IMR-90 (cell line): ENCODE data around the gene ETFDH. TPM values are rescaled to one million over a fixed set of nuclear protein-coding genes. Genes with fewer than 3 reads are reported as not detected.

Source experiments
- ATAC-seq: fragments of 200-7000 bp; cut with Tn5 transposase; 2 replicates; pipeline ENCODE4 v1.9.1; 2020; ENCODE audit warnings: low read depth, mild to moderate bottlenecking, moderate library complexity
- BruUV-seq: library from RNA; stranded (reverse); fragments of 400-500 nt; replicated peaks from 2 replicates; lab custom pipeline; 2021; lab: Mats Ljungman, UMichigan
- CTCF ChIA-PET: fragments of 300-600 bp; formaldehyde crosslinking; extraction: SDS; loops from one replicate; lab custom pipeline; 2021; ENCODE audit warnings: antibody characterized with exemption; lab: Yijun Ruan, JAX
- POLR2A ChIA-PET: fragments of 300-600 bp; sonication (Branson Sonifier 250); formaldehyde crosslinking; loops from one replicate; lab custom pipeline; 2022; ENCODE audit warnings: antibody characterized with exemption; ENCODE audit not compliant: unreplicated experiment; lab: Charles Lee
- DNase-seq: peaks from one replicate; pipeline ENCODE4 v3.0.0; 2013
- H2AFZ ChIP-seq: replicated peaks from 2 replicates; pipeline ENCODE3; 2013; ENCODE audit warnings: low read length, mild to moderate bottlenecking; ENCODE audit not compliant: poor library complexity
- H2AK5ac ChIP-seq: 2 replicates; pipeline ENCODE4 v1.6.1; 2013; ENCODE audit warnings: low read depth, low read length, inconsistent platforms
- H2AK9ac ChIP-seq: replicated peaks from 2 replicates; pipeline ENCODE3; 2013; ENCODE audit warnings: mild to moderate bottlenecking, low read depth, low read length, moderate library complexity; ENCODE audit not compliant: poor library complexity
- H2BK120ac ChIP-seq: 2 replicates; pipeline ENCODE4 v1.6.1; 2013; ENCODE audit warnings: low read depth, low read length, inconsistent platforms
- H2BK15ac ChIP-seq: 3 replicates; pipeline ENCODE4 v1.6.1; 2013; ENCODE audit warnings: low read depth, low read length, inconsistent platforms
- H2BK20ac ChIP-seq: 2 replicates; pipeline ENCODE4 v1.6.1; 2013; ENCODE audit warnings: low read depth, mild to moderate bottlenecking, inconsistent platforms, low read length, moderate library complexity
- H2BK5ac ChIP-seq: 2 replicates; pipeline ENCODE4 v1.6.1; 2013; ENCODE audit warnings: mild to moderate bottlenecking, low read depth, low read length, inconsistent platforms; ENCODE audit not compliant: poor library complexity, severe bottlenecking
- H3K14ac ChIP-seq: replicated peaks from 2 replicates; pipeline ENCODE4 v1.6.1; 2013; ENCODE audit warnings: low read depth, low read length, inconsistent platforms
- H3K18ac ChIP-seq: 2 replicates; pipeline ENCODE4 v1.6.1; 2013; ENCODE audit warnings: low read depth, low read length, control low read depth
- H3K23ac ChIP-seq: 2 replicates; pipeline ENCODE4 v1.6.1; 2013; ENCODE audit warnings: low read depth, low read length, inconsistent platforms
- H3K27ac ChIP-seq: 2 replicates; pipeline ENCODE4 v1.5.1; 2013; ENCODE audit warnings: mild to moderate bottlenecking, control low read depth, low read length; ENCODE audit not compliant: insufficient read depth
- H3K27me3 ChIP-seq: 2 replicates; pipeline ENCODE4 v1.6.1; 2013; ENCODE audit warnings: low read length; ENCODE audit not compliant: control insufficient read depth, insufficient read depth
- H3K36me3 ChIP-seq: 2 replicates; pipeline ENCODE4 v1.6.1; 2013; ENCODE audit warnings: low read length, mixed read lengths; ENCODE audit not compliant: control insufficient read depth, insufficient read depth
- H3K4ac ChIP-seq: 2 replicates; pipeline ENCODE4 v1.6.1; 2013; ENCODE audit warnings: low read depth, low read length, inconsistent platforms
- H3K4me1 ChIP-seq: 2 replicates; pipeline ENCODE4 v1.6.1; 2013; ENCODE audit warnings: low read length, mixed read lengths; ENCODE audit not compliant: control insufficient read depth, insufficient read depth
- H3K4me2 ChIP-seq: 2 replicates; pipeline ENCODE4 v1.6.1; 2013; ENCODE audit warnings: low read depth, mild to moderate bottlenecking, control low read depth, low read length, moderate library complexity
- H3K4me3 ChIP-seq: 2 replicates; pipeline ENCODE4 v1.5.1; 2013; ENCODE audit warnings: low read depth, mild to moderate bottlenecking, control low read depth, low read length, moderate library complexity; ENCODE audit not compliant: insufficient read depth
- H3K56ac ChIP-seq: 2 replicates; pipeline ENCODE4 v1.6.1; 2013; ENCODE audit warnings: low read length, inconsistent platforms; ENCODE audit not compliant: insufficient read depth; ENCODE audit errors: extremely low read depth
- H3K79me1 ChIP-seq, 2 experiments: 2 replicates each; pipeline ENCODE4 v1.6.1; 2013; ENCODE audit warnings: low read length in 2 of 2, inconsistent platforms in 1 of 2, low read depth in 1 of 2
- H3K9ac ChIP-seq: 2 replicates; pipeline ENCODE4 v1.6.1; 2013; ENCODE audit warnings: low read depth, low read length, control low read depth
- H3K9me1 ChIP-seq: 2 replicates; pipeline ENCODE4 v1.6.1; 2013; ENCODE audit warnings: low read length, inconsistent platforms; ENCODE audit not compliant: insufficient read depth
- H3K9me3 ChIP-seq: 2 replicates; pipeline ENCODE4 v1.6.1; 2013; ENCODE audit warnings: low read length; ENCODE audit not compliant: control insufficient read depth, insufficient read depth
- H4K20me1 ChIP-seq: 2 replicates; pipeline ENCODE4 v1.6.1; 2013; ENCODE audit warnings: low read length, inconsistent platforms; ENCODE audit not compliant: insufficient read depth
- H4K5ac ChIP-seq: 2 replicates; pipeline ENCODE4 v1.6.1; 2013; ENCODE audit warnings: mild to moderate bottlenecking, low read depth, low read length, control low read depth
- H4K8ac ChIP-seq, 2 experiments: 2 replicates each; pipeline ENCODE4 v1.6.1; 2013; ENCODE audit warnings: low read depth in 2 of 2, low read length in 2 of 2, control low read depth in 1 of 2, inconsistent platforms in 1 of 2
- H4K91ac ChIP-seq: 2 replicates; pipeline ENCODE4 v1.6.1; 2013; ENCODE audit warnings: low read depth, low read length, inconsistent platforms; ENCODE audit not compliant: insufficient read depth
- BHLHE40 ChIP-seq: fragments of 150-350 bp; IDR thresholded peaks from 2 replicates; pipeline ENCODE4 v1.6.1; 2016; ENCODE audit warnings: mild to moderate bottlenecking, low read depth, low read length
- CEBPB ChIP-seq: IDR thresholded peaks from 2 replicates; pipeline ENCODE4 v1.6.1; 2012; ENCODE audit warnings: low read depth, low read length, improper control_type of control experiment
- CHD1 ChIP-seq: IDR thresholded peaks from 2 replicates; pipeline ENCODE4 v1.6.1; 2012; ENCODE audit warnings: low read depth, low read length, improper control_type of control experiment
- ELK1 ChIP-seq: fragments of 150-350 bp; IDR thresholded peaks from 2 replicates; pipeline ENCODE4 v1.6.1; 2016; ENCODE audit warnings: low read depth, mild to moderate bottlenecking, low read length, moderate library complexity, borderline replicate concordance
- FOS ChIP-seq: fragments of 150-350 bp; IDR thresholded peaks from 2 replicates; pipeline ENCODE4 v1.6.1; 2016; ENCODE audit warnings: low read depth, low read length
- MAFK ChIP-seq: IDR thresholded peaks from 2 replicates; pipeline ENCODE4 v1.6.1; 2012; ENCODE audit warnings: low read depth, low read length, improper control_type of control experiment
- MAZ ChIP-seq: IDR thresholded peaks from 2 replicates; pipeline ENCODE4 v1.6.1; 2012; ENCODE audit warnings: low read depth, mild to moderate bottlenecking, low read length, improper control_type of control experiment, moderate library complexity, borderline replicate concordance
- NFE2L2 ChIP-seq: fragments of 150-350 bp; IDR thresholded peaks from 2 replicates; pipeline ENCODE4 v1.6.1; 2016; ENCODE audit warnings: low read depth, mild to moderate bottlenecking, low read length
- RAD21 ChIP-seq: IDR thresholded peaks from 2 replicates; pipeline ENCODE4 v1.6.1; 2012; ENCODE audit warnings: low read length, improper control_type of control experiment
- RCOR1 ChIP-seq: IDR thresholded peaks from 2 replicates; pipeline ENCODE4 v1.6.1; 2012; ENCODE audit warnings: mild to moderate bottlenecking, low read length, improper control_type of control experiment; ENCODE audit not compliant: insufficient replicate concordance
- USF2 ChIP-seq: fragments of 150-350 bp; IDR thresholded peaks from 2 replicates; pipeline ENCODE4 v1.6.1; 2017; ENCODE audit warnings: mild to moderate bottlenecking, antibody characterized with exemption, low read length, low read depth
- WGBS, 2 experiments: methylation state at CpG; one replicate each; pipeline versions ENCODE4 v1.1.5 to v1.1.7; 2013; ENCODE audit warnings: missing lambda C conversion rate in 2 of 2; ENCODE audit not compliant: insufficient read length in 1 of 2; ENCODE audit errors: extremely low coverage in 2 of 2; 5-methylcytosine and 5-hydroxymethylcytosine counted together
- dilution Hi-C: fragments of 300-500 bp; cut with HindIII; formaldehyde crosslinking; loops from one replicate; pipeline ENCODE4 v1.14.3; 2018; ENCODE audit warnings: low sequenced_read_pairs; ENCODE audit not compliant: unreplicated experiment
- in situ Hi-C: fragments of 300-500 bp; cut with MboI; formaldehyde crosslinking; loops from 3 replicates; pipeline ENCODE4 v1.14.3; 2019; ENCODE audit warnings: low sequenced_read_pairs, inconsistent platforms, mixed read lengths
- intact Hi-C: fragments of 100-400 bp; cut with micrococcal nuclease; formaldehyde crosslinking; loops from 2 replicates; pipeline ENCODE4 v1.10.0; 2022
- polyA plus RNA-seq, 3 experiments: library from polyadenylated mRNA; depleted of rRNA; stranded (reverse); fragments of >200 nt; gene quantifications; 2 replicates each; pipeline ENCODE4 v1.2.3, GENCODE V29; 2012; ENCODE audit warnings: low replicate concordance in 1 of 3
- total RNA-seq: library from RNA; depleted of rRNA; stranded (reverse); fragments of >200 nt; gene quantifications from 2 replicates; pipeline ENCODE4 v1.2.3, GENCODE V29; 2012

Gene ETFDH
- total and polyA plus RNA-seq, 2 of the 4 experiments (the other 2 are of a cell fraction), result 14.0 to 19.1 TPM

- no peak overlapping the region for H4K5ac ChIP-seq
- dilution Hi-C loops, result no loop called here
- no peak overlapping the region for H3K14ac ChIP-seq
- no peaks in the 10 kb centered on the region for H3K9me1 ChIP-seq
- in situ Hi-C loops, result no loop called here
- no TSS peak for BruUV-seq
- no peak for ATAC-seq
- H3K18ac ChIP-seq, result no peak overlapping the region
- no peak overlapping the region for H2AFZ ChIP-seq
- no peak overlapping the region for H3K9ac ChIP-seq
- CTCF ChIA-PET, result no interaction called here
- H4K20me1 ChIP-seq, result no peaks in the 10 kb centered on the region
- no peak overlapping the region for H2BK120ac ChIP-seq
- no peak overlapping the region for H3K27ac ChIP-seq
- no peak for TF ChIP-seq USF2
- no peak for TF ChIP-seq ELK1
- no peak for TF ChIP-seq MAFK
- TF ChIP-seq MAZ, result no peak
- TF ChIP-seq FOS, result no peak
- TF ChIP-seq RCOR1, result no peak
- no peak for TF ChIP-seq CHD1
- TF ChIP-seq CEBPB, result no peak
- no peak for TF ChIP-seq RAD21
- no peak for TF ChIP-seq BHLHE40
- no peak for TF ChIP-seq NFE2L2
- H3K56ac ChIP-seq, result no peak overlapping the region
- no peaks in the 10 kb centered on the region for H3K27me3 ChIP-seq
- no peak overlapping the region for H2AK5ac ChIP-seq
- H4K8ac ChIP-seq, result no peak overlapping the region
- H3K23ac ChIP-seq, result no peak overlapping the region
- no peaks in the 10 kb centered on the region for H3K36me3 ChIP-seq
- no peak for DNase-seq
- no peak overlapping the region for H3K4me2 ChIP-seq
- peaks cover 8 to 29% of the 10 kb centered on the region in 2 experiments; a peak in 3 of 4 replicates for H3K79me1 ChIP-seq
- no peak overlapping the region for H2BK20ac ChIP-seq
- no peak overlapping the region for H2AK9ac ChIP-seq
- WGBS, 2 experiments, result 86% methylated on average over 1 of the region's 7 CpGs; no CpG with 5 or more reads in 1 of the 2 experiments
- no peak overlapping the region for H2BK5ac ChIP-seq
- intact Hi-C loops, result no loop called here
- H4K91ac ChIP-seq, result no peak overlapping the region
- H2BK15ac ChIP-seq, result no peak overlapping the region
- no peaks in the 10 kb centered on the region for H3K4me1 ChIP-seq
- POLR2A ChIA-PET, result no interaction called here
- no peak overlapping the region for H3K4me3 ChIP-seq
- H3K4ac ChIP-seq, result no peak overlapping the region
- no peaks in the 10 kb centered on the region for H3K9me3 ChIP-seq
These were observed 2.8 kb upstream of the ETFDH start for GRCh38 chr4:158669310-158669709.
